ENCODE measurements around the gene U2AF1L4.

The U2AF1L4 gene

DNA sequence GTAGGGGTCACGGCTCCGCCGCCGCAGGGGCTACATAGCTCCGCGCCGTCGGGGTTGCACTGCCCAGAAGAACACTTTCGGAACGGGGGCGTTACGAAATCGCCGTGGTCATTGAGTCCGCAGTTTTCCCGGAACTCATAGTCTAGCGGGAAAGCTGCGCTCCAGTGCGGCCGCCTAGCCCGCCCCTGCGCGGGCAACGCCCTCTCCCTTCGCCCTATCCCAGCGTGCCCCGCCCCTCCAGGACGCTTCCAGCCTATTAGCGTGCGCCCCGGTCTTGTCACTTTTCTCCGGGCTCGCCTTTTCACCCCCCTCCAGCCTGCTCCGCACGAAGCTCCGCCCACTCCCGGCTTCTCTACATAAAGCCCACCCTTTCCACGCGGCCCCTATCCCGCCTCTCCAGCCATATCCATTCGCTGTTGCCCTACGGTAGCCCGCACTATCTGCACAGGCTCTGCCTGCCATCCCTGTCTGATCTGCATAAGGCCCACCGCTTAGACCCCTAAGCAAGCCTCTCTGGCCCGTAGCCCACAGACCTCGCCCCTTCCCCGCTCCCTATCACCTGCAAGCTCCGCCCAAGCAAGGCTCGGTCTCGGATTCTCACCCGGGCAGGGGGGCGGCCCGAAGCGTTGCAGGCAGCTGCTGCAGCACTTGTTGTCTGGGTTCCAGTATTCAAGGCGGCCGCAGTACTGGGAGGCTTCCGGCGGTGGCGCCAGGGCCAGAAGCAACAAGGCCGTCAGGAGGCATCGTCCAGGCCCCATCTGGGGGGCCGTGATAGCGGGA lies 4.6 kb downstream of the U2AF1L4 start:
- no peak for DNase-seq (ENCODE audit: low read depth, low spot score)

DNA sequence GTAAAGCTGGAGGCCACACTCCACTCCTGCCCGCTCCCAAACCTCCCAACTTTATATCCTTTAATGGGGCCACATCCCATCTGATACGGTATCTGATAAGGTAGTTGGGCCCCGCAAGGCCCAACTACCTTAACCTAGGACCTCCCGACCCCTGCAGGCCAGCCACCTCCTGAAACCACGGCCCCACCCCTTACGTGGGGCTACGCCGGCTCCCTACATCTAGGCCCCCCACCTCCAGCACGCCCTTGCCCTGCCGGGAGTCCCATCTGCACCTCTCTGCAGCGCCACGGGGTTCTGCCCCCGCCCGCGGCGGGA lies 5.2 kb downstream of the U2AF1L4 start:
- no peak for DNase-seq (ENCODE audit: low read depth, low spot score)

DNA sequence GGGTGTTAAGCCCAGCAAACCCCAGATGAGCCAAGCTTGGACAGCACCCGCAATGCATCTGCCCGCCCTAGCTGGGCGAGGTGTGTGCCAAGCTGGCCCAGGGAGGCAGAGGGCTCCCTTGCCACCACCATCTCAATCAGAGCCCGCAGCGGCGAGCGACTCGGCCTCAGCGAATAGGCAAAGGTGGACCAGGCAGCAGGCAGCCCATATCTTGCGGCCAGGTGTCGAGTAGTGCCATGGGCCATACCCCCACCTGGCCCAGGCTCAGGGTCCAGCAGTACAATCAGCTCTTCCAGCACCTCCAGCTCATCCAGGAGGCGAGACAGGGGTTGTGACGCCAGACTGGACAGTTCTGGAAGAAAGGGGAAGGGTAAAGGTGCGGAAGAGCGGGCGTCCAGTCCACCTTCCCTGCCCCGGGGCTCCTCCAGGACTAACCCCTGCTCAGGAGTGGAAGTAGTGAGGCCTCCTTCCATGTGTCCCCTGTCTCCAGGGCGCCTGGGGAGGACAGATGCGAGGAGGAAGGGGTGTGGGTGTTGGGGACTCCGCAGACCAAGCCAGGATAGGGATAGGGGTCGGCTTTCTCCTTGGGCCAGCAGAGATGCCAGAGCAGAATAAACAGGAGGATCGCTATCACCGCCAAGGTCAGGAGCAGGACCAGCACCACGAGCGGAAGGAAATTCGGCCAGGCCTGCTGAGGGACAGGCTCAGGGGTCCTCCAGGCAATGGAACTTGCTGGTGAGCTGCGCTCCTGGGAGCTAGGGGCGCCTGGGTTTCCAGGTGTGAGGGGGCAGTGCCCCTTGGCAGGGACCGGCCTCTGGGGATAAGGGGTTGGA lies 5.7 kb downstream of the U2AF1L4 start:
- no peak for DNase-seq (ENCODE audit: low read depth, low spot score)

DNA sequence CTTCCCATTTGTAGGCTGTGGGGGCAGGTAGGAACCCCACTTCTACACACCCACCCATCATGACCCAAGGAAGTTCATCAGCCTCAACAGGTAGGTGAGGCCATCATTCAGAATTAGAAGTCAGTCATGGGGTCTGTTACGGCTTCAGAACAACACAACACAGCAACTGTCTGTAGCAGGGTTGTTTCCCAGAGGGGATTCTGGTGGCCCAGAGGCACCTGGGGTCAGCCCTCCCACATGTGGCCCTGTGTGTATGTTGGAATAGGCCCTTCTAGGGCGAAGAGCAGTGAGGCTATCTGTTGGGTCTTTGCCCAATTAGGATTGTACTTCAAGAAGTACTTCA lies 6.4 kb downstream of the U2AF1L4 start:
- DNase-seq (ENCODE audit: low read depth, low spot score): no peak

DNA sequence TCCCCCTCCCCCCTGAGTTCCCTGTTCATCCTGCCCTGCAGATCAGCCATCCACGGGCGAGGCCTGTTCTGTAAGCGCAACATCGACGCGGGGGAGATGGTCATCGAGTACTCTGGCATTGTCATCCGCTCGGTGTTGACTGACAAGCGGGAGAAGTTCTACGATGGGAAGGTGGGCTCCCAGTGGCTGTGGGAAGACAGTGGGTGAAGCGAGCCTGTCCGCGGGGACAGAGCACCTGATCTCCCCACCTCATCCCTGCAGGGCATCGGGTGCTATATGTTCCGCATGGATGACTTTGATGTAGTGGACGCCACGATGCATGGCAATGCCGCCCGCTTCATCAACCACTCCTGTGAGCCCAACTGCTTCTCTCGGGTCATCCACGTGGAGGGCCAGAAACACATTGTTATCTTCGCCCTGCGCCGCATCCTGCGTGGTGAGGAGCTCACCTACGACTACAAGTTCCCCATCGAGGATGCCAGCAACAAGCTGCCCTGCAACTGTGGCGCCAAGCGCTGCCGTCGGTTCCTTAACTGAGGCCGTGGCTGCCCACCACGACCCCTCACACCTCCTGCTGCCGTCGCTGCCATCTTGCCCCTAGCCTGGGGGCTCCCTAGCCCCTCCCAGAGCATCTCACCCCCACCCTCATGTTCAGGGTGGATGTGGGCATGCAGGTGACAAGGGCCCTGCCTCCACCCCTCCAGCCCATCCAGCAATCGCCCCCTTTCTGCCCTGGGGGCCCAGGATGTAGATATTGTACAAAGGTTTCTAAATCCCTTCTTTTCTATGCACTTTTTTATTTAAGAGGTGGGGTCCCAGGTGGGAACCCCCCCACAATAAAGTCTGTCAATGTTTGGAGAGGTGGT lies 7.0 kb downstream of the U2AF1L4 start:
- no peak for DNase-seq (ENCODE audit: low read depth, low spot score)

DNA sequence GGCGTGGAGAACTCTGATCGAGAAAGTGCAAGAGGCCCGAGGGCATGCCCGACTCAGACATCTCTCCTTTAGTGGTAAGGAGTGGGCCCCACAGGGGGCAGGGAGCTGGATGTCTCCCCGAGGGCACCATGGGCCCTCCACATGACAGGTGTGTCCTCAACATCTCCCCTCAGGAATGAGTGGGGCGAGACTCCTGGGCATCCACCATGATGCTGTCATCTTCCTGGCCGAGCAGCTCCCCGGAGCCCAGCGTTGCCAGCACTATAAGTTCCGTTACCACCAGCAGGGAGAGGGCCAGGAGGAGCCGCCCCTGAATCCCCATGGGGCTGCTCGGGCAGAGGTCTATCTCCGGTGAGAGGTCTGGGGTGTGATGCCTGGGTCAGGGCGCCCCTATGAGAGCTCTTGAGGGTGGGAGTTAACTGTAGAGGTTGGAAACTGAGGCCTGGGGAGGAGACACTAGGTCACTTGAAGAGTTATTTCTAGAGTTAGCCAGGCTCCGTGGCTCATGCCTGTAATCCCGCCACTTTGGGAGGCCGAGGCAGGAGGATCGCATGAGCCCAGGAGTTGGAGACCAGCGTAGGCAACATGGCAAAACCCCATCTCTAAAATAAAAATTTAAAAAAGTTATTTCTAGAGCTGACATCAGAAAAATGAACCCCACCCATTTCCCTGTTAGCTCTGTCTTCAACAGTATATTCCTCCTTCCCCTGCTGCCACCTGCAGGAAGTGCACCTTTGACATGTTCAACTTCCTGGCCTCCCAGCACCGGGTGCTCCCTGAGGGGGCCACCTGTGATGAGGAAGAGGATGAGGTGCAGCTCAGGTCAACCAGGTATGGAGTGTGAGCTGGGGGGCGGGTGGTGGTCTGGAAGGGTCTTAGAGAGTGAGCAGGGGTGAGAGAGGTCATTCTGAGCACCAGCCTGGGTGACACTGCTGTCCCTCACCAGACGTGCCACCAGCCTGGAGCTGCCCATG lies 8.0 kb downstream of the U2AF1L4 start:
- no peak for DNase-seq (ENCODE audit: low read depth, low spot score)

DNA sequence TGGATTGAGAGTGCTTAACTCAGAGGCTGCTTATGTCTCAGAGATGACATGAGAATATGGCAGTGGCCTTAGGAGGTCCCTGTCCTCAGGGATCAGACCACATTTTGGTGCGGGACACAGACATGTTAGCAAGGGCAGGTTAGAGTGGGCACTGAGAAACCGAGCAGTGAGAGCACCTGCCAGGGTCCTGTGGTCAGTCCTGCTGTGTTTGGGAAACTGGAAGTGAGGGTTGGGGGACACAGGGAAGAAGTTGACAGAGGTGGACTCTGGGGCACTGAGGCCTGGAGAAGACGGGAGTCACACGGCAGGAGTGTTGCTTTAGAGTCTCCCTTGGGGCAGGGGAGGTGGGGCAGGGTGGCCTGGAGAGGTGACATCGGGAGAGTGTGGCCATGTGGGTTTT lies 10.3 kb downstream of the U2AF1L4 start:
- DNase-seq (ENCODE audit: low read depth, low spot score): no peak

DNA sequence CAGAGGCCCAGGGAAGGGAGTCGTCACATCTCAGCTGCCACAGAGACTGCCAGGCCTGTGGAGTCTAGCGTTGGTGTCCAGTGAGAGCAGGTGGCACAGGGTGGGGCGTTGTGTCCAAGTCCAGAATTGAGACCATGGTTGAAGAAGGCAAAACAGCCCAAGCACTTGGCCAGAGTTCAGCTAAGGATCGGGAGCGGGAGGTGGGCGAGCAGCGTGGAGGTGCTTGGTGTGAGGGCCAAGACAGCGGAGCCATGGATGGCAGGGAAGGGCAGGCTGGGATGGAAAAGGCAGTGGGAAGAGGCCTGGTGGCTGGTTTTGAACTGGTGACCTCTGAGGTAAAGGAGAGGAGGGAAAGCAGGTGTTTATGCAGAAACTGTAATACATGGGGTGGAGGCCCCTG lies 10.9 kb downstream of the U2AF1L4 start:
- DNase-seq (ENCODE audit: low read depth, low spot score): no peak

DNA sequence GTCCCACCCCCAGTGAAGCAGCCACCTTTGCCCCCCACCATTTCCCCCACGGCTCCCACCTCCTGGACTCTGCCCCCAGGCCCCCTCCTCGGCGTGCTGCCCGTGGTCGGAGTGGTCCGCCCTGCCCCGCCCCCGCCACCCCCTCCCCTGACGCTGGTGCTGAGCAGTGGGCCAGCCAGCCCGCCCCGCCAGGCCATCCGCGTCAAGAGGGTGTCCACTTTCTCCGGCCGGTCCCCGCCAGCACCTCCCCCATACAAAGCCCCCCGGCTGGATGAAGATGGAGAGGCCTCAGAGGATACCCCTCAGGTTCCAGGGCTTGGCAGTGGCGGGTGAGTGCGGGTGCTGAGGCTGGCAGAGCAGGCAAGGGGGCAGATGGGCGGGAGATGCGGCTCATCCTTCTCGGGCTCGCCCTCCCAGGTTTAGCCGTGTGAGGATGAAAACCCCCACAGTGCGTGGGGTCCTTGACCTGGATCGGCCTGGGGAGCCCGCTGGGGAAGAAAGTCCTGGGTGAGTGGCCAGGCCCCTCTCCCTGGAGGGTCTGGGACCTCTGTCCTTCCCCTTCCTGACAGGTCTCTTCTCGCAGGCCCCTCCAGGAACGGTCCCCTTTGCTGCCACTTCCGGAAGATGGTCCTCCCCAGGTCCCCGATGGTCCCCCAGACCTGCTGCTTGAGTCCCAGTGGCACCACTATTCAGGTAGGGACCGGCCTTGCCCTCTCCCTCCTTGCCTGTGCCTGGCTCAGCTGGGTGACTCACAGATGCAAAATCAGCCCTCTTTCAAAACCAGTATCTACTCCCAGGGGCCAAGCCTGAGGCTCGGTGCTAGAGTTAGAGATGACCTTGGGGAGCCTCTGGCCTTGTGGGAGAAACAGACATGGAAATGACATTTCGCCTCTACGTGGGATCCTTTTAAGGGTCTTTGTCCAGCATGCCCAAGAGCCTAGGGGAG lies 11.8 kb downstream of the U2AF1L4 start:
- no peak for DNase-seq (ENCODE audit: low read depth, low spot score)

DNA sequence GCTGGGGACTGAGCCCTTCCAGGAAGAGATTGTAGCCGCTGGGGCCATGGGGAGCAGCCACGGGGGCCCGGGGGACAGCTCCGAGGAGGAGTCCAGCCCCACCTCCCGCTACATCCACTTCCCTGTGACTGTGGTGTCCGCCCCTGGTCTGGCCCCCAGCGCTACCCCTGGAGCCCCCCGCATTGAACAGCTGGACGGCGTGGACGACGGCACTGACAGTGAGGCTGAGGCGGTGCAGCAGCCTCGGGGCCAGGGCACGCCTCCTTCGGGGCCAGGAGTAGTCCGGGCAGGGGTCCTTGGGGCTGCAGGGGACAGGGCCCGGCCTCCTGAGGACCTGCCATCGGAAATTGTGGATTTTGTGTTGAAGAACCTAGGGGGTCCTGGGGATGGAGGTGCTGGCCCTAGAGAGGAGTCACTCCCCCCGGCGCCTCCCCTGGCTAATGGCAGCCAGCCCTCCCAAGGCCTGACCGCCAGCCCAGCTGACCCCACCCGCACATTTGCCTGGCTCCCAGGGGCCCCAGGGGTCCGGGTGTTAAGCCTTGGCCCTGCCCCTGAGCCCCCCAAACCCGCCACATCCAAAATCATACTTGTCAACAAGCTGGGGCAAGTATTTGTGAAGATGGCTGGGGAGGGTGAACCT lies 12.6 kb downstream of the U2AF1L4 start:
- no peak for DNase-seq (ENCODE audit: low read depth, low spot score)

DNA sequence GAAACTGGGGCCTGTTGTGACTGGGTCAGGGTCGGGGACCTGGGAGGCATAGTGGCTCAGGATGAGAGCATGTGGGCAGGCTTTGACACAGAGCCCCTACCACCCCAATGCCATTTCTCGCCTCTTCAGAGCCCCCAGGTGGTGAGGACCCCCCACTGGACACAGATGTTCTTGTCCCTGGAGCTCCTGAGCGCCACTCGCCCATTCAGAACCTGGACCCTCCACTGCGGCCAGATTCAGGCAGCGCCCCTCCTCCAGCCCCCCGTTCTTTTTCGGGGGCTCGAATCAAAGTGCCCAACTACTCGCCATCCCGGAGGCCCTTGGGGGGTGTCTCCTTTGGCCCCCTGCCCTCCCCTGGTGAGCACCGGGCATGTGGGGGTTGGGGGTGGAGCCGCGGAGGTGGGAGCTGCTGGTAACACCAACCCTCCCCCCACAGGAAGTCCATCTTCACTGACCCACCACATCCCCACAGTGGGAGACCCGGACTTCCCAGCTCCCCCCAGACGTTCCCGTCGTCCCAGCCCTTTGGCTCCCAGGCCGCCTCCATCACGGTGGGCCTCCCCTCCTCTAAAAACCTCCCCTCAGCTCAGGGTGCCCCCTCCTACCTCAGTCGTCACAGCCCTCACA lies 13.3 kb downstream of the U2AF1L4 start:
- no peak for DNase-seq (ENCODE audit: low read depth, low spot score)

DNA sequence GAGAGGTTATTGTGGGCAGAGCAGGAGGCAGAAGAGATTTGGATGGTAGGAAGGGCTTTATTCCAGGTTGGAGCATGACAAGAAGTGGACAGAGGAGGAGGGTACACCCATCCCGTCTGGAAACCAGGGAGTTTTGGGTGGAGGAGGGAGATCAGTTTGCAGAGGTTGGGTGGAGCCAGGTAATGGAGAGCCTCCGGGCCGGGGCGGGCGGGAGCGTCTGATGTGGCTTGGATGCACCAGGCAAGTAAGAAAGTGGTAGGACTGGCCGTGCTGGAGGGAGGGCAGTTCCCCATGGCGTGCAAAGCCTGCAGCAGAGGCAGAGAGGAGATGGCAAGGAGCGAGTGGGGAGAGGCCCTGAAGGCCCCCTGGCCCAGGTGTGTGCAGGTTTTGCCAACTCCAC lies 13.9 kb downstream of the U2AF1L4 start:
- DNase-seq (ENCODE audit: low read depth, low spot score): no peak

DNA sequence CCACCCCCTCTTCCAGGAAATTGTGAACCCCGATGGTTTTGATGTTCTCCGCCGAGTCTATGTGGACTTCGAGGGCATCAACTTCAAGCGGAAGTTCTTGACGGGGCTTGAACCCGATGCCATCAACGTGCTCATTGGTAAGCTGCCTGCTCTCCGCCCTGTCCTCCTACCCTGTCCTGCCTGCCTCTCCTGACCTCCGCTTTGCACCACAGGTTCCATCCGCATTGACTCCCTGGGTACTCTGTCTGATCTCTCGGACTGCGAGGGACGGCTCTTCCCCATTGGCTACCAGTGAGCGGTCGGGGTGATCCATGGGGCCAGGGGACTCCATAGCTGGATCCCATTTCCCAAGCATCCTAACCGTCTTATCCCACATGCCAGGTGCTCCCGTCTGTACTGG lies 14.9 kb downstream of the U2AF1L4 start:
- DNase-seq (ENCODE audit: low read depth, low spot score): no peak

DNA sequence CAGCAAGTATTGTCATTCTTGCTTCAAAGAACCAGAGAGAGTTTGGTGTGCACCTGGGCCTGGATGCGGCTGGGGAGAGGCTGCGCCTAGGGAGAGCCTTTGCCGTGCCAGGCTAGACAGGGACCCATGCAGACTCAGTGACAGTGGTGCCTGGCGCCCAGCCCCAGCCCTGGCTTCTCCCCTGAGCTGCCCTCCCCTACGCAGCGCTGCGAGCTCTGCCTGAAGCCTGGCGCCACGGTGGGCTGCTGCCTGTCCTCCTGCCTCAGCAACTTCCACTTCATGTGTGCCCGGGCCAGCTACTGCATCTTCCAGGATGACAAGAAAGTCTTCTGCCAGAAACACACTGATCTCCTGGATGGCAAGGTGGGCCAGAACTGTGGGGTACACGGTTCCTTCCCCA lies 15.5 kb downstream of the U2AF1L4 start:
- no peak for DNase-seq (ENCODE audit: low read depth, low spot score)

DNA sequence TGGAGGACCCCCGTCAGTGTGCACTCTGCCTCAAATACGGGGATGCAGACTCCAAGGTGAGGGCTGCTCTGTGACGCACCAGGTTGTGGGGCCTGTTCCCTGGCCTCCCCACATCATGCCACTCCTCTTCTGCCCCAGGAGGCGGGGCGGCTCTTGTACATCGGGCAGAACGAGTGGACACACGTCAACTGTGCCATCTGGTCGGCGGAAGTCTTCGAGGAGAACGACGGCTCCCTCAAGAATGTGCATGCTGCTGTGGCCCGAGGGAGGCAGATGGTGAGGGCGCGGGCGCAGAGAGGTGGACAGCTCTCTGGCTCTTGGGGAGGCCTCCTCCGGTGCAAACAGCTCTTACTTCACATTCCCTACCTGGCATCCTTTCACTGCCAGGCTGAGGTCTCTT lies 16.2 kb downstream of the U2AF1L4 start:
- no peak for DNase-seq (ENCODE audit: low read depth, low spot score)

DNA sequence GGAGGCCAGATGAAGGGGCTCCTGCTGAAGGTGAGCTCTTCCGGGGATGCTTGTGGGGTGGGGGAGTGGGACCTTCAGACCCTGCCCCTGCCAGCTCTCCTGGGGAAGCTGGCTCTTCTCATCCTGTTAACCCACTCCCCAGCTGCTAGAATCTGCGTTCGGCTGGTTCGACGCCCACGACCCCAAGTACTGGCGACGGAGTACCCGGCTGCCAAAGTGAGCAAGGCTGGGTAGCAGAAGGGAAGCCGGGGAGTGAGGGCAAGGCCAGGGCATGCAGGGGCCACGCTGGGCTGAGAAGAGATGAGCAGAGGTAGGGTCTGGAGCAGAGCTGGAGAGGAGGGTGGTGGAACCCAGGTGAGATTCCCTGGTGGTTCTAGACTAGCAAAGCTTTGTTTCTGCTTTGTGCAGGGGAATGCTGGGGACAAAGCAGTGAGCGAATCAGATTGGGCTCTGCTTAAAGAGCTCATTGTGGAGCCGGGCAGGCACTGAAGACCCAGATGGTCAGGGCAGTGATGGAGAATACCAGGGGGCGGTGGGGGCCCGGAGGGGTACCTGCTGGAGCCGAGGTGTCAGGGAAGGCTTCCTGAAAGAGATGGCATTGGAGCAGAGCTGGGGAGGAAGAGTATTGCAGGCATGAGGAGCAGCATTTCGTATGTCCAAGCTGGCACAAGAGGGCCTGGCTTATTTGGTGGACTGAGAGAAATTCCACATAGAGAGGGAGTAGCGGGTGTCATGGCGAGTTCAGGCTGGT lies 17.1 kb downstream of the U2AF1L4 start:
- no peak for DNase-seq (ENCODE audit: low read depth, low spot score)

DNA sequence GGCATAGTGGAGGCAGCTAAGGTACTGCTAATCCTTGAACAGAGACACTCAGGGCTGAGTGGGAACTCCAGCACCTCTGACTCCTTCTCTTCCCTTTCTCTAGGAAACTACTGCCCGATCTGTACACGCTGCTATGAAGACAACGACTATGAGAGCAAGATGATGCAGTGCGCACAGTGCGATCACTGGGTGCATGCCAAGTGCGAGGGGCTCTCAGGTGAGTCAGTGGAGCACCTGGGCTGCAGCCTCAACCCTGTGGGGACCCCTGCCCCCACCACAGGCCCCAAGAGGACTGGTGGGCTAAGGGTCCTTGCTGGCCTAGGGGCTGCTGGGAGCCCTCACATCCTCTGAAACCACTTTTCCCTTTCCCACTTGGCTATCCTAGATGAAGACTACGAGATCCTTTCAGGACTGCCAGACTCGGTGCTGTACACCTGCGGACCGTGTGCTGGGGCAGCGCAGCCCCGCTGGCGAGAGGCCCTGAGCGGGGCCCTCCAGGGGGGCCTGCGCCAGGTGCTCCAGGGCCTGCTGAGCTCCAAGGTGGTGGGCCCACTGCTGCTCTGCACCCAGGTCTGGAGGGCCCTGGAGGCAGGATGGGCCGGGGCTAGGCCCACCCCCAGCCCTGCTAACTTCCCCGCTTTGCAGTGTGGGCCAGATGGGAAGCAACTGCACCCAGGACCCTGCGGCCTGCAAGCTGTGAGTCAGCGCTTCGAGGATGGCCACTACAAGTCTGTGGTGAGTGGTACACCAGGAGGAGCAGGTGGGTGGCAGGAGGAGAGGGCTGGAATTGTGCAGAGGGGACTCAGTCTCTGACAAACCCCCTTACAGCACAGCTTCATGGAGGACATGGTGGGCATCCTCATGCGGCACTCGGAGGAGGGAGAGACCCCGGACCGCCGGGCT lies 17.9 kb downstream of the U2AF1L4 start:
- no peak for DNase-seq (ENCODE audit: low read depth, low spot score)
